ENCODE measurements around the gene SMYD5. TPM values are rescaled to one million over a fixed set of nuclear protein-coding genes. Genes with fewer than 3 reads are reported as not detected.

Gene SMYD5
- total RNA-seq, 2 experiments from 2014 or later, result 33.2 to 42.2 TPM

GRCh38 chr2:73257021-73257420 is 43.0 kb downstream of the SMYD5 start:
- ChIA-PET POLR2A (no interaction called here), CTCF (ENCODE audit: unreplicated experiment) (no interaction called here)
- H3K4me3 ChIP-seq (ENCODE audit: low read depth, low read length, poor library complexity, severe bottlenecking), result no peak overlapping the region
- H3K4me2 ChIP-seq (ENCODE audit: low read length), result no peak overlapping the region
- no peaks in the 10 kb centered on the region for H3K79me2 ChIP-seq (ENCODE audit: insufficient read depth, low read depth, low read length)
- BruUV-seq (replicated peaks), result no TSS peak
- no peaks in the 10 kb centered on the region for H4K20me1 ChIP-seq (ENCODE audit: insufficient read depth, low read length)
- no peaks in the 10 kb centered on the region for H3K9me3 ChIP-seq (ENCODE audit: low read length)
- H3K9me2 ChIP-seq (ENCODE audit: insufficient read depth, low read length), result no peaks in the 10 kb centered on the region
- DNase-seq (ENCODE audit: low spot score), result no peak
- H2AFZ ChIP-seq (ENCODE audit: low read length), result no peak overlapping the region
- H3K4me1 ChIP-seq (ENCODE audit: insufficient read depth, low read length, poor library complexity, severe bottlenecking), result no peaks in the 10 kb centered on the region
- TF ChIP-seq EZH2phosphoT487 (IDR thresholded peaks at IDR 0.05; ENCODE audit: borderline replicate concordance, low read depth, low read length), result no peak
- no peak for TF ChIP-seq CTCF (conservative IDR thresholded peaks at IDR 0.05; ENCODE audit: low read length)
- H3K36me3 ChIP-seq (ENCODE audit: insufficient read depth, low read length), result peaks cover 85% of the 10 kb centered on the region
- H3K27ac ChIP-seq (ENCODE audit: low read depth, low read length, poor library complexity, severe bottlenecking), result no peak overlapping the region
- intact Hi-C loops (cut with micrococcal nuclease; ENCODE audit: unreplicated experiment), result no loop called here

GRCh38 chr2:73257425-73258125 is 43.5 kb downstream of the SMYD5 start:
- Histone ChIP-seq H3K79me2 (ENCODE audit: insufficient read depth, low read depth, low read length) (no peaks in the 10 kb centered on the region), H3K9me2 (ENCODE audit: insufficient read depth, low read length) (no peaks in the 10 kb centered on the region), H2AFZ (ENCODE audit: low read length) (no peak overlapping the region), H3K4me2 (ENCODE audit: low read length) (no peak overlapping the region), H3K27ac (ENCODE audit: low read depth, low read length, poor library complexity, severe bottlenecking) (no peak overlapping the region), H3K4me1 (ENCODE audit: insufficient read depth, low read length, poor library complexity, severe bottlenecking) (no peaks in the 10 kb centered on the region), H3K36me3 (ENCODE audit: insufficient read depth, low read length) (peaks cover 85% of the 10 kb centered on the region), H4K20me1 (ENCODE audit: insufficient read depth, low read length) (no peaks in the 10 kb centered on the region), H3K9me3 (ENCODE audit: low read length) (no peaks in the 10 kb centered on the region), H3K4me3 (ENCODE audit: low read depth, low read length, poor library complexity, severe bottlenecking) (no peak overlapping the region)
- BruUV-seq (replicated peaks), result no TSS peak
- intact Hi-C loops (cut with micrococcal nuclease; ENCODE audit: unreplicated experiment), result no loop called here
- ChIA-PET POLR2A (no interaction called here), CTCF (ENCODE audit: unreplicated experiment) (no interaction called here)
- DNase-seq (ENCODE audit: low spot score), result no peak
- TF ChIP-seq CTCF (conservative IDR thresholded peaks at IDR 0.05; ENCODE audit: low read length) (no peak), EZH2phosphoT487 (IDR thresholded peaks at IDR 0.05; ENCODE audit: borderline replicate concordance, low read depth, low read length) (no peak)

- CTCF ChIA-PET (ENCODE audit: unreplicated experiment), result interaction anchor here (0.5 kb wide), 1 partner anchor 34 kb away, joined by 3 read pairs; no protein-coding TSS in a partner anchor
Measured at GRCh38 chr2:73258186-73258912, 44.3 kb downstream of the SMYD5 start.

More at GRCh38 chr2:73258186-73258912, 44.3 kb downstream of the SMYD5 start:
- no peak for DNase-seq (ENCODE audit: low spot score)
- intact Hi-C loops (cut with micrococcal nuclease; ENCODE audit: unreplicated experiment), result no loop called here
- Histone ChIP-seq H3K36me3 (ENCODE audit: insufficient read depth, low read length) (peaks cover 84% of the 10 kb centered on the region), H3K9me3 (ENCODE audit: low read length) (no peaks in the 10 kb centered on the region), H3K4me3 (ENCODE audit: low read depth, low read length, poor library complexity, severe bottlenecking) (no peak overlapping the region), H3K9me2 (ENCODE audit: insufficient read depth, low read length) (no peaks in the 10 kb centered on the region), H3K79me2 (ENCODE audit: insufficient read depth, low read depth, low read length) (no peaks in the 10 kb centered on the region), H3K4me2 (ENCODE audit: low read length) (no peak overlapping the region), H4K20me1 (ENCODE audit: insufficient read depth, low read length) (no peaks in the 10 kb centered on the region), H3K27ac (ENCODE audit: low read depth, low read length, poor library complexity, severe bottlenecking) (no peak overlapping the region), H3K4me1 (ENCODE audit: insufficient read depth, low read length, poor library complexity, severe bottlenecking) (no peaks in the 10 kb centered on the region), H2AFZ (ENCODE audit: low read length) (no peak overlapping the region)
- POLR2A ChIA-PET, result interaction anchor here (0.6 kb wide), 1 partner anchor 518 kb away, joined by 4 read pairs; no protein-coding TSS in a partner anchor
- no peak for TF ChIP-seq CTCF (conservative IDR thresholded peaks at IDR 0.05; ENCODE audit: low read length)
- TF ChIP-seq EZH2phosphoT487 (IDR thresholded peaks at IDR 0.05; ENCODE audit: borderline replicate concordance, low read depth, low read length), result no peak
- no TSS peak for BruUV-seq (replicated peaks)

Measured in OCI-LY7 (cell line).